Inflammatory macrophage treated with lipopolysaccharide for 4 hours (primary cell): ENCODE data around the gene BUD31.

Experiments
- DNase-seq: peaks from one replicate; pipeline ENCODE4 v3.0.0-alpha.2; 2020

BUD31 gene

GRCh38 chr7:99438573-99439480, 30.1 kb downstream of the BUD31 start, which contains the start of the genes CPSF4 and PTCD1:
CPSF4 (plus strand) TSS chr7:99438943; CDS start chr7:99439083, 140 bp downstream.
PTCD1 (minus strand) TSS chr7:99438798; CDS start chr7:99435242, 3,556 bp downstream.
- peak; percentile 97 for DNase-seq

GRCh38 chr7:99440195-99440594, 31.4 kb downstream of the BUD31 start:
- no peak for DNase-seq

- no peak for DNase-seq
These were observed 37.3 kb downstream of the BUD31 start for GRCh38 chr7:99446096-99446495.

- DNase-seq = no peak
These were observed 39.2 kb downstream of the BUD31 start for GRCh38 chr7:99447943-99448342.

GRCh38 chr7:99448855-99449254, 40.1 kb downstream of the BUD31 start:
- DNase-seq = no peak

- DNase-seq = no peak
These were observed 40.6 kb downstream of the BUD31 start for GRCh38 chr7:99449326-99449725.

- no peak for DNase-seq
These were observed 43.2 kb downstream of the BUD31 start for GRCh38 chr7:99451936-99452335.

GRCh38 chr7:99452541-99452940, 43.8 kb downstream of the BUD31 start:
- no peak for DNase-seq

- no peak for DNase-seq
These were observed 44.3 kb downstream of the BUD31 start for GRCh38 chr7:99453105-99453504.

- DNase-seq = no peak
These were observed 47.1 kb downstream of the BUD31 start for GRCh38 chr7:99455874-99456273.

- DNase-seq = no peak
These were observed 47.5 kb downstream of the BUD31 start for GRCh38 chr7:99456288-99456687.

- DNase-seq = no peak
These were observed 48.4 kb downstream of the BUD31 start for GRCh38 chr7:99457050-99457649.

GRCh38 chr7:99457650-99458493, 49.1 kb downstream of the BUD31 start:
- DNase-seq = no peak

GRCh38 chr7:99459087-99459486, 50.3 kb downstream of the BUD31 start:
- DNase-seq = peak; percentile 13

GRCh38 chr7:99460651-99461050, 51.9 kb downstream of the BUD31 start:
- no peak for DNase-seq

GRCh38 chr7:99461221-99461620, 52.5 kb downstream of the BUD31 start:
- no peak for DNase-seq

GRCh38 chr7:99465421-99465768, 56.6 kb downstream of the BUD31 start:
- DNase-seq = no peak

- no peak for DNase-seq
These were observed 59.7 kb downstream of the BUD31 start for GRCh38 chr7:99468336-99468918.
